ENCODE measurements around the gene ANKRD40CL.
"Not testable (repeated sequence)": the region's sequence is repeated elsewhere in the genome, so short reads cannot be mapped to it uniquely, and the experiment has no call there.

The ANKRD40CL gene

DNA sequence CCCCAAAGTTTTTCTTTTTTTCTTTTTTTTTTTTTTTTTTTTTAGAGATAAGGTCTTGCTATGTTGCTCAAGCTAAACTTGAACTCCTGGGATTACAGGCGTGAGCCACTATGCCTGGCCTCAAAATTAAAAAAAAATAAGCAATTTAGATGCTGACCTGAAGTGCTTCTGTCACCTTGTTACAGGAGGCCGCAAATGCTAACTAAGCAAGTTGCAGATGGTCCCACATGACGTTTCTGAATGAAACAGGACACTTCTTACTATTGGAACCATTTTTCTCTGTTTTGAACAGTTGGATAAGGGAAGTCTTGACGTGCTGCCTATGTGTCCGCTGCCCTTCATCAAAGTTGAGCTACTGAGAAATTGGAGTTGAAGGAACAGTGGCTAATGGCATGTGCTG, 8.8 kb downstream of the ANKRD40CL start:
- FAIRE-seq: no peak

DNA sequence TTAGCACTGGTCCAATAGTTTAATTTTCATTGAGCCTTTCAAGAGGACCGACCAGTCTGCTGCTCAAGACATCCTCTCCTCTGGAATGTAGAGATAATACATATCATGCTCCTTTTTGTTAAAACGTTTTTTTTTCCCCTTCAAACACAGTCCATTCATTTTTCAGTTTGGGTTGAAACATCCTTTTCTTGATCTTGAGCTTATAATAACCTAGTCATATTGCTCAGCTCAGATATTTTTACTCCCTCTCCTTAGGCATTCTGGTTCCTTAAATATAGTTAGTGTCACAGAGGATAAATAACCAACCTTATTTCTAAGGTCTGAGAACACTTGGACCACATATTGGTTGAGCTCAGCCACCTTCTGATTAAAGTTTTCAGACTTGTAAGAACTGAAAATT, 12.8 kb downstream of the ANKRD40CL start:
- FAIRE-seq: no peak

DNA sequence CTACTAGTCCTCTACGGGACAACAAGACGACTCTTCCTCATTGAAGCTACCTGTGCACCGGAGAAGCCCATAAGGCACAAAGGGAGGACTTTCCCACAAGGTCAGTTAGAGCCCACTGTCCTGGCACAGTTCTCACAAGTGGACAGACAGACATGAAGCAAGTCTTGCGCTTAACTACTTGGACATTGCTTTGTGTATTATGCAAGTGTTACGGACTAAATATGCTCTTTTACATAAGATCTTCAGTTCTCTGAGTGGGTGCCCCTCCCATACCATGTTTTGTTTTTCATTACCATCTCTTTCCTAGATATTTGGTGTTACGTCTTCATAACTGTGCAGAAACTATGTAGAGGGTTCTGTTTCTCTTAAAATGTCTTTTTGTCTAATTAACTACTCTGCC, 18.1 kb downstream of the ANKRD40CL start:
- no peak for FAIRE-seq

DNA sequence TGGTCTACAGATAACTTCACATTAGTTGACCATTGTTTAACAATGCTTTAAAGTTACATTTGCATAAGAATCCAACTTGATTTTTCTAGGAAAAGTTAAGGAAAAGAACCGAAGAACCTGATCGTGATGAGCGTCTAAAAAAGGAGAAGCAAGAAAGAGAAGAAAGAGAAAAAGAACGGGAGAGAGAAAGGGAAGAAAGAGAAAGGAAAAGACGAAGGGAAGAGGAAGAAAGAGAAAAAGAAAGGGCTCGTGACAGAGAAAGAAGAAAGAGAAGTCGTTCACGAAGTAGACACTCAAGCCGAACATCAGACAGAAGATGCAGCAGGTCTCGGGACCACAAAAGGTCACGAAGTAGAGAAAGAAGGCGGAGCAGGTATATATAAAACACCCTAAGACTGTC, 21.7 kb downstream of the ANKRD40CL start:
- FAIRE-seq: no peak

DNA sequence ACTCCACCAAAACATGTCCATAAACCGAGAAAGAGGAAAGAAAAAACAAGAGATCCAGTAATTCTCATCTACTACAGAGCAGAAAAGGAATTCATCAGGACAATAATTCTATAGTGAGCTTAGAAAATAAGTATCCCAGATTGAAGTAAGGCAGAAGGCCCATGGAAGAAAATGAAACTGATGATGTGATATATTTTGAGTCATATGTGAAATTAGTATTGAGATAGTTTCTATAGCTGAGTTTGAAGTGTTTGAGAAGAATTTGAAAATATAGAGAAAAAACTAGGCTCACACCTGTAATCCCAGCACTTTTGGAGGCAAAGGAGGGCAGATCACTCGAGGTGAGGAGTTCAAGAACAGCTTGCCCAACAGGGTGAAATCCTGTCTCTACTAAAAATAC, 28.2 kb downstream of the ANKRD40CL start:
- no peak for FAIRE-seq

DNA sequence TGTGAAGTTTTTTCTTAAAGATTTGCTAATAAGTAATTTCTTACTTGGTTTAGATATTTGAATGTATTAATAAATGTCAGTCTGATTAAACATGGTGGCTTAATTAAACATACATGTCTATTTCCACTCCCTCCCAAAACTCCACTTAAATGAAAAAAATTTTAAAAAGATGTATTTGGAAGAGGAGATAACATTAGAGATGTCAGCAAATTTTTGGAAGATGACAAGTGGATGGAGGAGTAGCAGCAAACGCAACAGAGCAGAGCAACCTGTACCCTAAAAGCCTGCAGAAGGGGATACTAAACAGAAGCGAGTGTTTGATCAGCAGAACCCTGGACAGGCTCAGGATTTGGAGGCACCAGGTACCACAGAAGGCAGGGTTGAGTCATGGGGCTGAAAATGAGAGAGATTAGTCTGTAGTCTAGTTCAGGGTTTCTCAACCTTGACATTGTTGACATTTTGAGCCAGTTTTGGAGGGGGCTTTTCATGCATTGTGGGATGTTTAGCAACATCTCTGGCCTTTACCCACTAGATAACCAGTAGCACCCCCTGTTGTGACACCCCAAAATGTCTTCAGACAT, 30.1 kb downstream of the ANKRD40CL start:
- no peak for FAIRE-seq

DNA sequence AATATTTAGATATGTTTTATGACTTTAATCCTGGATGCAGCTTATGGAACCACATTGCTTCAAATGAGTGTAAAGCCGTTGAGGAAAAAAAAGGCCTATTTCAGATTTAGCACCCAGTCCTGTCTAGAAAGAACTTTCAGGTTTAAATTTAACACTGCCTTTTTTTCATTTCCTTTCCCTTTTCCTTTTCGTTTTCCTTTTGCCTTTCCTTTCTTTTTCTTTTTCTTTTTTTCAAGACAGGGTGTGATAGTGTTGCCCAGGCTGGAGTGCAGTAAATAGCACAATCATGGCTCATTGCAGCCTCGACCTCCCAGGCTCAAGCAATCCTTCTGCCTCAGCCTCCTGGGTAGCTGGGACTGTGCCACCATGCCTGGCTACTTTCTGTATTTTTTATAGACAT, 32.0 kb downstream of the ANKRD40CL start:
- FAIRE-seq: no peak

DNA sequence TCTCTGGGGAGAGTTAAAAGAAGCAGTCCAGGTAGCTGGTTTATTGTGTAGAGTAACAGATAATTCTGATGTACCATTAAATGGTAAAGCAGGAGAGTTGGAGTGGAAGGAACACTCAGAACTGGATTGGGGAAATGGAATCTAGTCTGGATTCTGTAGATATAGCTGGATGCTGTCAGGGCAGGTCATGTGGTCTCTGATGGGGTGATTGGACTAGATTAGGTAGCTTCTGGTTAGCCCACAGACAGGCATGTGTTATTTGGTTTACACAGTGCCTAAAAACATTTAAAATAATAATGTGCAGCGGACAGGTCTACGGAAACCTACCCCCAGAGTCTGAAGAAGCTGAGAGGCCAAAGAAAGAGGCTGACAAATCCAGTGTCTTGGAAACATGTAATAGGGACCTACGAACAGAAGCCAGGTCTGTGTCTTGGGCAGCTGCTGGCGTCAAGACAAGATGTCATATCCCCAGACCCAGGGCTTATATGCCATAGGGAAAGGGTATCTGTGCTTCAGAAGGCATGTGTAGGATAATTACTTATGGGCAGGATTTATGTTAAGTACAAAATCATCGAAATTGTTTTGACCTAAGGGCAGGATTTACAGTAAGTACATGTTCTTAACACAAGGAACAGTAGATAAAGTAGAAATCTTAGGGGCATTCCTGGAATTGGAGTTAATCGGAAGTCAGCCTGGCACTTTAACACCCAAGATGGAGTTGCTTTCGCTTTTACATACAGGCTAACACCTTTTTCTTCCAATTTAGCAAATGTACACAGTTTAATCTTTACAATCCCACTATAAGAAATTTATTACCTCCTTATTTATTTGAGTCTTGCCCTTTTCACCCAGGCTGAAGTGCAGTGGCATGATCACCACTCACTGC, 35.5 kb downstream of the ANKRD40CL start:
- no peak for FAIRE-seq

DNA sequence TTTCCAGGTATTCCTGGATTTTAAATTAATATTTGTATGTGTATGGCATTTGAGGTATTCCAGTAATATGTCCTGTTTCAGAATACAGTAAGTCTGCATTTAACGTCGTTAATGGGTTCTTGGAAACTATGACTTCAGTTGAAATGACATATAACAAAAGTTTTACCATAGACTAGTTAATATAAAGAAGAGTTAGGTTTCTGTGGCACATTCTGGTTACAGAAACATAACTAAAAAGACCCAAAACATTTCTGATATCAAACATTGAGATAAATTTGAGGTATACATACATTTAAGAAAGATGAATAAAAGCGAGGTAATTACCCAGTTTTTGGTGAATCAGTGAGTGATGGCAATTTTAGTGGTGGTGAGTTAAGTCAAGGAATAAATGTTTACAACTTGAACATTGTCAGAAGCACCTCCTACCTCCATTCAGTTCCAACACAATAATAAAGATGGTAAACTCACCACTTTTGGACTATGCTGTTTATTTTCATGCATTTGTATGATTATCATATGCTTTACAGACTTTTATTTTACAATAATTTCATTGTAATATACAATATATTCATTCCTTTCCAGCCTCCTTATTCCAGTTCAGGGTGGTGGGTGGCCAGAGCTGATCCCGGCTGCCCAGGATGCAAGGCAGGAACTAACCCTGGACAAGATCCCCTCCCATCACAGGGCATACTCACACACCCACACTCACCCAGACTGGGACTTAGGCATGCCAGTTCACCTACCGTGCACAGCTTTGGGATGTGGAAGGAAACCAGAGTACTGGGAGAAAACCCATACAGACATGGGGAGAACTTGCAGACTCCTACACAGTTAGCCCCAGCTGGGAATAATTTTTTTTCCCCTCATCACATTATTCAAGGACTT, 38.2 kb downstream of the ANKRD40CL start:
- no peak for FAIRE-seq

DNA sequence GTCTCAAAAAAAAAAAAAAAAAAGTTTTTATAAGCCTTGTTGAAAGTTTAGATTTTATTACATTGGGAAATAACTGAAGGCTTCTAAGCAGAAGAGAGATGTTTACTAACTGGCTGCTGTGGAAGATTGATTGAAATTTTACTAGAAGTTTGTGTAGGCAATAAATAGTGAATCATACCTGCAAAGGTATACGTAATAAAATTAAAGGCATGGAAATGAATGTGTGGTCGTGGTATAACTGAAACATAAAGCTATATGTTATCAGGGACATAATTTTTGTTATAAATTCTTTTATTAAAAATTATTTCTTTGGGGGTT, 39.2 kb downstream of the ANKRD40CL start:
- FAIRE-seq: no peak

DNA sequence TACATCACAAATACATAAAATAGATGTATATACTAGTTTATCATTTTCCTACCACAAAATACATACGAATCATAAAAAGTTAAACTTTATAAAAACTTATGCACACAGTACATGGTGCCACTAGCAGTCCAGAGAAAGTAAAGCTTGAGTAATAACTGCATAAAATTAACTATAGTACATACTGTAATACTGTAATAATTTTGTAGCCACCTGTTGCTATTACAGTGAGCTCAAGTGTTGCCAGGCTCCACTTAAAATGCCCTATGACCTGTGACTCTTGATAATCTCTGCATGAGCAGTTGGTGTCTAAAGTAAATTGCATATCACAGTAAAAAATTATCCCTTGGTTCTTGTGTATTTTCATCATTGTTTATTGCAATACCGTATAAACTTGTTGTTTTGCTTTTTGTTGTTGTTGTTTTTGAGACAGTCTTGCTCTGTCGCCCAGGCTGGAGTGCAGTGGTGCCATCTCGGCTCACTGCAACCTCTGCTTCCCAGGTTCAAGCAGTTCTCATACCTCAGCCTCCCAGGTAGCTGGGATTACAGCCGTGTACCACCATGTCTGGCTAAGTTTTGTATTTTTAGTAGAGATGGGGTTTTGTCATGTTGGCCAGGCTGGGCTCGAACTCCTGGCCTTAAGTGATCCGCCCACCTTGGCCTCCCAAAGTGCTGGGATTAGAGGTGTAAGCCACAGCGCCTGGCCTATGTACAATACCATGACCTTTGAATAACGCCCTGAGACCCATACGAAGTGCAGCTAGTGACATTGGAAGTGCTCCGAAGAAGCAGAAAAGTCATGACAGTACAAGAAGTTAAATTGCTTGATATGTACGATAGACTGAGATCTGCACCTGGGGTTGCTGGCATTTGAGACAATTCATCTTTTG, 41.3 kb downstream of the ANKRD40CL start:
- FAIRE-seq: no peak

DNA sequence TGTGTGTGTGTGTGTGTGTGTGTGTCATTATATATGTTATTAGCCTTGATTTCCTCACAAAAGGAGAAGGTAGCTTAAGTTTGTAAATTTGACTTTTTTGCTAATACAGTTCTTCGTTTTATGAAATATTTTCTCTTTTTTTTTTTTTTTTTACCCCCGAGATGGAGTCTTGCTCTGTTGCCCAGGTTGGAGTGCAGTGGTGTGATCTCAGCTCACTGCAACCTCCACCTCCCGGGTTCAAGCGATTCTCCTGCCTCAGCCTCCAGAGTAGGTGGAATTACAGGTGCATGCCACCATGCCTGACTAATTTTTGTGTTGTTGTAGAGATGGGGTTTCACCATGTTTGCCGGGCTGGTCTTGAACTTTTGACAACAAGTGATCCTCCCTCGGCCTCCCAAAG, 42.7 kb downstream of the ANKRD40CL start:
- FAIRE-seq: not testable (repeated sequence)

DNA sequence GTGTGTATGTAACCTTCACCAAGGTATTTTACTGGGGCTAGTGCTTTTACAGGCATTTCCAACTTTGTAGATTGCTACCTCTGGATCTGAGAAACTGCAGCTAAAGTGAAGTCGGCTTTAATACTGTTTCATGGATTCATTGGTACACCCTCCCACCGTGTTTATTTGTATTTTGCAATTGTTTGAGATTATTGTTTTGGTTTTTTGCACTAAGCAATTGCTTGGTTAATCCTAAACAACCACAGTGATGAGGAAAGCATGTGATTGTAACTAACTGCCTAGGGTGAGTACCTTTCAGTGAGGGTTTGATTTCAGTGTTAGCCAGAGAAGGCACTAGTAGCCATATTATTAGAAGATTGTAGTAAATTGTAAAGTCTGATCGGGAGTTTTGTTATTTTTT, 44.6 kb downstream of the ANKRD40CL start:
- no peak for FAIRE-seq

DNA sequence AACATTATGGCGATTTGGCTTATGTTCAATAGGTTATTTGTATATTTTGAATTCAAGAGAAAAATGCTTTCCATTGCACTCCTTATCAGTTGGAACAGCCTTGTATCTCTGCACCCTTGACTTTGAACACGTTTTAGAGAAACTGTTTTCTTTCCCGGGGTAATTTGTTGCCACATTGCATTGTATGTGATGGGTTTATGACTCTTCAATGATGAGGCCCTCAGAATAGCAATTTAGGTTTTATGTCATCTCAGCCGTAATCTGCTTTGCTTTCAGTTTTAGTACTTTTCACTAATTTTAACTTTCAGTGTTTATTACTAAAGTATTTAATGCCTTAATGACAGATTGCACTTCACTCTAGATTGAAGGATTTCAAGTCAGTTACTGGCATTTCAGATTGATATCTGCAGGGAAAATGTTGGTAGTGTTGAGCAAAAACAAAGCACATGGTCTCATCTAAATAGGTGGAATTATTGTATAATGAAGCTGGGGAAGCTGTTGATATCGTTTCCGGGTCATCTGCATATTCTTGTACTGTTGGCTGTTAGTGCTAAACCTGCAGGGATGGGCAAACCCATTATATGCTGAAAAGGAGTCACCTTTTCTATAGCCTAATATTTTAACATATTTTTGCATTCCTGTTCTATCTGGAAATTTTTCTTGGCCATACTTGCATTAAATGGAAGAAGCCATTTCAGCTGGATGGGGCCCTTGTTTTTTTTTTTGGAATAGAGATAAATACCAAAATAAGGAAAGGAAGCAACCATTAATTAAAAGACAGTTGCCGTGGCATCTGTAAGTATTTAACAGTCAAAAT, 45.9 kb downstream of the ANKRD40CL start:
- no peak for FAIRE-seq

DNA sequence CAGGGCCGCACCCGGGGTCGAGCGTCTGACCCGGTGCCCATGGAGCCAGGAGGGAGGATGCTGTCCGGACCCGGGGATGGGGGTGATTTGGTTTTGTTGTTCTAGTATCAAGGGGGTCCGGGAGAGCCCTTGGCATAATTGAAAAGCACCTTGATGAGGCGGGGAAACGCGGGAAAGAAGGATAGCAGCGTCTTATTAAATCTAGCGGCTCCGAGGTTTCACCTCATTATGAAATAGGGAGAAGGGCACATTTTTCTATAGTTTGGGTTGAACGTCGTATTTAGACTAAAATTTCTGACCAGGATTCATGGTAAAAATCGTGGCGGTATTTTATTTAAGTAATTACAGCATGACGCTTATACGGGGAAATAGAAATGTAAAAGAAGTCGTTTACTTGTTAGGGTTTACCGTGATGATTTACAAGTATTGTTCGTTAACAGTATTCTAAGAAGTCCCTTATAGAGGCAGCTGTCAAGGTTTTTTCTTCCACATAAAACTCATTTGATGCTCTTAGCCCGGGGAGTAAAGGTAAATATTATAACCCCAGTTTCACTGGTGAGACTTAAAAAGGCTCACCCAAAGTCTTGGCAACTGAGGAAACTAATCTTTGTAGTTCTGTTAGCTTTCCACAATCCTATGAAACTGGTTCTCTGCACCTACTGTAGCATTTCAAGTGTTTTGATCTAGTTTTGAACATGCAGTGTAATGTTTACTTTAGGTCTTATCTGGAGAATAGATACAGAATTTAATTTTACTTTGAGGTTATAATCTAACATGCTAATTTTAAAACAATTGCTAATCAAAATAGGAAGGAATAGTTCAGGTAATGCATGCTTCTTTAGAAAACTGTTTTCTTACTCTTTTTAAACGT, 47.2 kb downstream of the ANKRD40CL start:
- no peak for FAIRE-seq

DNA sequence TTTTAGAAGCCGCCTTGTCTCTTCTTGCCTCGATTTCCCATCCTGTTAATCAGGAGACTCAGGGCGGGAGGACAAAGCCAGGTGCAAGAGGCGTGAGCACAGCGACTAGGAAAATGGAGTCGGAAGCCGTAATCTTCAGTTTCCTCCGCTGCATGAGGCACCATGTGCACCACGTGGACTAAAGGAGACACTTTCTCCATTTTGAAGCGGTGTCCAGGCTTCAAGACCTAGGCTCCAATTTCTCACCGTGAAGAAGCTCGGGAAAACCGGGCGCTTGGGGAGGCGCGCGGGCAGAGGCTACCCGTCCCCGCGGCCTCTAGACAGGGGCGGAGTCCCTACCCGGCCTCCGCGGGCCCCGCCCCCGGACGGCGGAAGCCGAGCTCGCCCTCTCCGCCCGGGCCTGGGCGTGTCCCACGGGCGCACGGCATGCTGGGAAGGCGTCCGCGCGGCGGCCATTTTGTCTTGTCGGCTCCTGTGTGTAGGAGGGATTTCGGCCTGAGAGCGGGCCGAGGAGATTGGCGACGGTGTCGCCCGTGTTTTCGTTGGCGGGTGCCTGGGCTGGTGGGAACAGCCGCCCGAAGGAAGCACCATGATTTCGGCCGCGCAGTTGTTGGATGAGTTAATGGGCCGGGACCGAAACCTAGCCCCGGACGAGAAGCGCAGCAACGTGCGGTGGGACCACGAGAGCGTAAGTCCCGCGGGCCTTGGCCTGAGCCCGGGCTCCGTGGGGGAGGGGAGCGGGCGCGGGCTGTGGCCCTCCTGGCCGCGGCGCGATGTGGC, 48.0 kb downstream of the ANKRD40CL start, which contains the start of gene LUC7L3:
TSS of gene LUC7L3 (plus strand) at position 460 of the 780 bp plus-strand sequence. CDS start at position 590, 130 bp downstream.
- no peak for FAIRE-seq

DNA sequence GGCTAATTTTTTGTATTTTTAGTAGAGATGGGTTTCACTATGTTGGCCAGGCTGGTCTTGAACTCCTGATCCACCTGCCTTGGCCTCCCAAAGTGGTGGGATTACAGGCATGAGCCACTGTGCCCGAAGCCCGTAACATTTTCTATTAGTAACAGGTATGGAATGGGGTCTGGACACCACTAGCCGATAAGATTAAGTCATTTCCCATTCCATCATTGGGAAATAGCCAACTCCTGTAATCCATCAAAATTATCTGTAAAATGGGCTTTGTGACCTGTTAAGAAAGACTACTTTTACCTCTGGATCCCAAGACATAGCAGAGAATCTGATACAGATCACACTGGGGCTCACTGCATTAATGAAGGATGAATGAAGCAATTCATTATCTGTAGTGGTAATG, 51.8 kb downstream of the ANKRD40CL start:
- no peak for FAIRE-seq

DNA sequence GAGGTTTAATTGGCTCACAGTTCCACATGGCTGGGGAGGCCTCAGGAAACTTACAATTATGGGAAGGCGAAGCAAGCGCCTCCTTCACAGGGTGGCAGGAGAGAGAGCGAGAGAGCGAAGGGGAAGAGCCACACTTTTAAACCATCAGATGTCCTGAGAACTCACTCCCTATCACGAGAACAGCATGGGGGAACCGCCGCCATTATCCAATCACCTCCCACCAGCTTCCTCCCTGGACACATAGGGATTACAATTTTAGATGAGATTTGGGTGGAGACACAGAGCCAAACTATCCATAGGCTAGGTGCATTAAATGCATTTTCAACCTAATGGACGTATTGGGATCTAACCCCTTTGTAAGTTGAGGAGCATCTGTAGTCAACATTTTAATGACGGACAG, 54.7 kb downstream of the ANKRD40CL start:
- FAIRE-seq: no peak

Measured in islet of Langerhans (tissue), 1 donor.